IMR-90 (cell line): ENCODE results near the gene ADD3. TPM values are rescaled to one million over a fixed set of nuclear protein-coding genes. Genes with fewer than 3 reads are reported as not detected.

Experiments
- ATAC-seq: fragments of 200-7000 bp; cut with Tn5 transposase; 2 replicates; pipeline ENCODE4 v1.9.1; 2020; ENCODE audit warnings: low read depth, mild to moderate bottlenecking, moderate library complexity
- BruUV-seq: library from RNA; stranded (reverse); fragments of 400-500 nt; replicated peaks from 2 replicates; lab custom pipeline; 2021; lab: Mats Ljungman, UMichigan
- CTCF ChIA-PET: fragments of 300-600 bp; formaldehyde crosslinking; extraction: SDS; loops from one replicate; lab custom pipeline; 2021; ENCODE audit warnings: antibody characterized with exemption; lab: Yijun Ruan, JAX
- POLR2A ChIA-PET: fragments of 300-600 bp; sonication (Branson Sonifier 250); formaldehyde crosslinking; loops from one replicate; lab custom pipeline; 2022; ENCODE audit warnings: antibody characterized with exemption; ENCODE audit not compliant: unreplicated experiment; lab: Charles Lee
- DNase-seq: peaks from one replicate; pipeline ENCODE4 v3.0.0; 2013
- H2AFZ ChIP-seq: replicated peaks from 2 replicates; pipeline ENCODE3; 2013; ENCODE audit warnings: low read length, mild to moderate bottlenecking; ENCODE audit not compliant: poor library complexity
- H2AK5ac ChIP-seq: 2 replicates; pipeline ENCODE4 v1.6.1; 2013; ENCODE audit warnings: low read depth, low read length, inconsistent platforms
- H2AK9ac ChIP-seq: replicated peaks from 2 replicates; pipeline ENCODE3; 2013; ENCODE audit warnings: mild to moderate bottlenecking, low read depth, low read length, moderate library complexity; ENCODE audit not compliant: poor library complexity
- H2BK120ac ChIP-seq: 2 replicates; pipeline ENCODE4 v1.6.1; 2013; ENCODE audit warnings: low read depth, low read length, inconsistent platforms
- H2BK15ac ChIP-seq: 3 replicates; pipeline ENCODE4 v1.6.1; 2013; ENCODE audit warnings: low read depth, low read length, inconsistent platforms
- H2BK20ac ChIP-seq: 2 replicates; pipeline ENCODE4 v1.6.1; 2013; ENCODE audit warnings: low read depth, mild to moderate bottlenecking, inconsistent platforms, low read length, moderate library complexity
- H2BK5ac ChIP-seq: 2 replicates; pipeline ENCODE4 v1.6.1; 2013; ENCODE audit warnings: mild to moderate bottlenecking, low read depth, low read length, inconsistent platforms; ENCODE audit not compliant: poor library complexity, severe bottlenecking
- H3K14ac ChIP-seq: replicated peaks from 2 replicates; pipeline ENCODE4 v1.6.1; 2013; ENCODE audit warnings: low read depth, low read length, inconsistent platforms
- H3K18ac ChIP-seq: 2 replicates; pipeline ENCODE4 v1.6.1; 2013; ENCODE audit warnings: low read depth, low read length, control low read depth
- H3K23ac ChIP-seq: 2 replicates; pipeline ENCODE4 v1.6.1; 2013; ENCODE audit warnings: low read depth, low read length, inconsistent platforms
- H3K27ac ChIP-seq: 2 replicates; pipeline ENCODE4 v1.5.1; 2013; ENCODE audit warnings: mild to moderate bottlenecking, control low read depth, low read length; ENCODE audit not compliant: insufficient read depth
- H3K27me3 ChIP-seq: 2 replicates; pipeline ENCODE4 v1.6.1; 2013; ENCODE audit warnings: low read length; ENCODE audit not compliant: control insufficient read depth, insufficient read depth
- H3K36me3 ChIP-seq: 2 replicates; pipeline ENCODE4 v1.6.1; 2013; ENCODE audit warnings: low read length, mixed read lengths; ENCODE audit not compliant: control insufficient read depth, insufficient read depth
- H3K4ac ChIP-seq: 2 replicates; pipeline ENCODE4 v1.6.1; 2013; ENCODE audit warnings: low read depth, low read length, inconsistent platforms
- H3K4me1 ChIP-seq: 2 replicates; pipeline ENCODE4 v1.6.1; 2013; ENCODE audit warnings: low read length, mixed read lengths; ENCODE audit not compliant: control insufficient read depth, insufficient read depth
- H3K4me2 ChIP-seq: 2 replicates; pipeline ENCODE4 v1.6.1; 2013; ENCODE audit warnings: low read depth, mild to moderate bottlenecking, control low read depth, low read length, moderate library complexity
- H3K4me3 ChIP-seq: 2 replicates; pipeline ENCODE4 v1.5.1; 2013; ENCODE audit warnings: low read depth, mild to moderate bottlenecking, control low read depth, low read length, moderate library complexity; ENCODE audit not compliant: insufficient read depth
- H3K56ac ChIP-seq: 2 replicates; pipeline ENCODE4 v1.6.1; 2013; ENCODE audit warnings: low read length, inconsistent platforms; ENCODE audit not compliant: insufficient read depth; ENCODE audit errors: extremely low read depth
- H3K79me1 ChIP-seq, 2 experiments: 2 replicates each; pipeline ENCODE4 v1.6.1; 2013; ENCODE audit warnings: low read length in 2 of 2, inconsistent platforms in 1 of 2, low read depth in 1 of 2
- H3K9ac ChIP-seq: 2 replicates; pipeline ENCODE4 v1.6.1; 2013; ENCODE audit warnings: low read depth, low read length, control low read depth
- H3K9me1 ChIP-seq: 2 replicates; pipeline ENCODE4 v1.6.1; 2013; ENCODE audit warnings: low read length, inconsistent platforms; ENCODE audit not compliant: insufficient read depth
- H3K9me3 ChIP-seq: 2 replicates; pipeline ENCODE4 v1.6.1; 2013; ENCODE audit warnings: low read length; ENCODE audit not compliant: control insufficient read depth, insufficient read depth
- H4K20me1 ChIP-seq: 2 replicates; pipeline ENCODE4 v1.6.1; 2013; ENCODE audit warnings: low read length, inconsistent platforms; ENCODE audit not compliant: insufficient read depth
- H4K5ac ChIP-seq: 2 replicates; pipeline ENCODE4 v1.6.1; 2013; ENCODE audit warnings: mild to moderate bottlenecking, low read depth, low read length, control low read depth
- H4K8ac ChIP-seq, 2 experiments: 2 replicates each; pipeline ENCODE4 v1.6.1; 2013; ENCODE audit warnings: low read depth in 2 of 2, low read length in 2 of 2, control low read depth in 1 of 2, inconsistent platforms in 1 of 2
- H4K91ac ChIP-seq: 2 replicates; pipeline ENCODE4 v1.6.1; 2013; ENCODE audit warnings: low read depth, low read length, inconsistent platforms; ENCODE audit not compliant: insufficient read depth
- BHLHE40 ChIP-seq: fragments of 150-350 bp; IDR thresholded peaks from 2 replicates; pipeline ENCODE4 v1.6.1; 2016; ENCODE audit warnings: mild to moderate bottlenecking, low read depth, low read length
- MAFK ChIP-seq: IDR thresholded peaks from 2 replicates; pipeline ENCODE4 v1.6.1; 2012; ENCODE audit warnings: low read depth, low read length, improper control_type of control experiment
- RAD21 ChIP-seq: IDR thresholded peaks from 2 replicates; pipeline ENCODE4 v1.6.1; 2012; ENCODE audit warnings: low read length, improper control_type of control experiment
- whole genome bisulfite sequencing, 2 experiments: methylation state at CpG; one replicate each; pipeline versions ENCODE4 v1.1.5 to v1.1.7; 2013; ENCODE audit warnings: missing lambda C conversion rate in 2 of 2; ENCODE audit not compliant: insufficient read length in 1 of 2; ENCODE audit errors: extremely low coverage in 2 of 2; 5-methylcytosine and 5-hydroxymethylcytosine counted together
- dilution Hi-C: fragments of 300-500 bp; cut with HindIII; formaldehyde crosslinking; loops from one replicate; pipeline ENCODE4 v1.14.3; 2018; ENCODE audit warnings: low sequenced_read_pairs; ENCODE audit not compliant: unreplicated experiment
- in situ Hi-C: fragments of 300-500 bp; cut with MboI; formaldehyde crosslinking; loops from 3 replicates; pipeline ENCODE4 v1.14.3; 2019; ENCODE audit warnings: low sequenced_read_pairs, inconsistent platforms, mixed read lengths
- intact Hi-C: fragments of 100-400 bp; cut with micrococcal nuclease; formaldehyde crosslinking; loops from 2 replicates; pipeline ENCODE4 v1.10.0; 2022
- polyA plus RNA-seq, 3 experiments: library from polyadenylated mRNA; depleted of rRNA; stranded (reverse); fragments of >200 nt; gene quantifications; 2 replicates each; pipeline ENCODE4 v1.2.3, GENCODE V29; 2012; ENCODE audit warnings: low replicate concordance in 1 of 3
- total RNA-seq: library from RNA; depleted of rRNA; stranded (reverse); fragments of >200 nt; gene quantifications from 2 replicates; pipeline ENCODE4 v1.2.3, GENCODE V29; 2012

The ADD3 gene
- total and polyA plus RNA-seq, 2 of the 4 experiments (the other 2 are of a cell fraction), result 138 to 212 TPM

GRCh38 chr10:110068780-110069179, 61.0 kb downstream of the ADD3 start:
- no peak overlapping the region for H4K5ac ChIP-seq
- no peak overlapping the region for H4K8ac ChIP-seq
- BruUV-seq, result no TSS peak
- no peaks in the 10 kb centered on the region for H3K36me3 ChIP-seq
- H2BK5ac ChIP-seq, result no peak overlapping the region
- no peak overlapping the region for H3K23ac ChIP-seq
- no peak overlapping the region for H2BK120ac ChIP-seq
- no peak overlapping the region for H3K4me3 ChIP-seq
- no peak overlapping the region for H3K14ac ChIP-seq
- H3K56ac ChIP-seq, result no peak overlapping the region
- dilution Hi-C loops (no loop called here), intact Hi-C loops (loop anchor here (1.0 kb wide), 1 partner anchor 10 kb away; no protein-coding TSS in a partner anchor), in situ Hi-C loops (no loop called here)
- DNase-seq (no peak), ATAC-seq (no peak)
- ChIA-PET CTCF (interaction anchor here (0.7 kb wide), 1 partner anchor 17 kb away, joined by 4 read pairs; no protein-coding TSS in a partner anchor), POLR2A (no interaction called here)
- no peaks in the 10 kb centered on the region for H3K9me3 ChIP-seq
- H2AFZ ChIP-seq, result no peak overlapping the region
- no peak overlapping the region for H2AK5ac ChIP-seq
- no peak overlapping the region for H2BK15ac ChIP-seq
- H4K91ac ChIP-seq, result no peak overlapping the region
- H3K9ac ChIP-seq, result no peak overlapping the region
- H2BK20ac ChIP-seq, result no peak overlapping the region
- H2AK9ac ChIP-seq, result no peak overlapping the region
- peaks cover 3% of the 10 kb centered on the region; the same call in 1 of the 2 replicates for H4K20me1 ChIP-seq
- no peak overlapping the region for H3K27ac ChIP-seq
- H3K4me1 ChIP-seq, result peaks cover 5% of the 10 kb centered on the region
- no peak overlapping the region for H3K4me2 ChIP-seq
- no peaks in the 10 kb centered on the region for H3K27me3 ChIP-seq
- WGBS, 2 experiments, result 50% methylated on average over 2 of the region's 7 CpGs; no CpG with 5 or more reads in 1 of the 2 experiments
- H3K79me1 ChIP-seq, result peaks cover 30 to 46% of the 10 kb centered on the region in 2 experiments
- H3K9me1 ChIP-seq, result no peaks in the 10 kb centered on the region
- H3K4ac ChIP-seq, result no peak overlapping the region
- no peak for TF ChIP-seq MAFK
- TF ChIP-seq RAD21, result no peak
- TF ChIP-seq BHLHE40, result no peak
- no peak overlapping the region for H3K18ac ChIP-seq
